ENCODE data around the gene OXSM. TPM values are rescaled to one million over a fixed set of nuclear protein-coding genes. Genes with fewer than 3 reads are reported as not detected.
A peak's percentile ranks its signal among the peaks of the same experiment; 100 is the strongest.

OXSM gene
- total RNA-seq, 4 donors from 2014 or later = 5.0 to 13.5 (median 11.2) TPM

DNA sequence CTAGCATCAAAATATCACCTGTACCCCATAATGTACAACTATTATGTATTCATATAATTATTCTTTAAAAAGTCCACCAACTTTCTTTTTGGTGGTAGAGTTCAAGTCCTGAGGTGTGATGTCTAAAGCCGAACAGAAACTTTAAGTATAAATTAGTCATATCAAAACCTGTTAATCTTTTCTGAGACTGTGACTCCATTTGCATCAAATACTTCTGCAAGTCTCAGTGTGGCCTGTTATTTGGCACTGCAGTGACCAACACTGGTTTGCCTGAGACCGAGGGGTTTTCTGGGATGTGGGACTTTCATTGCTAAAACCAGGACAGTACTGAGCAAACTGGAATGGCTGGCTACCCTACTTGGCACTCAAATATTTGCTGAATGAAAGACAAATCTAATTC is 14.0 kb upstream of the OXSM start:
- DNase-seq = no peak
- Histone ChIP-seq H3K36me3 (peaks cover 0 to 33% (median 11%) of the 10 kb centered on the region in 4 donors), H3K4me1 (peaks cover 0 to 5% (median 0%) of the 10 kb centered on the region in 4 donors), H3K9me3 (peaks cover 0 to 5% of the 10 kb centered on the region in 2 donors), H3K27ac (no peak overlapping the region), H3K27me3 (no peaks in the 10 kb centered on the region), H3K4me3 (no peak overlapping the region)
- TF ChIP-seq POLR2AphosphoS5 (IDR thresholded peaks at IDR 0.05) = no peak
- no peak for TF ChIP-seq EP300 (IDR thresholded peaks at IDR 0.05; ENCODE audit: low read depth)
- TF ChIP-seq, protein P1, sequence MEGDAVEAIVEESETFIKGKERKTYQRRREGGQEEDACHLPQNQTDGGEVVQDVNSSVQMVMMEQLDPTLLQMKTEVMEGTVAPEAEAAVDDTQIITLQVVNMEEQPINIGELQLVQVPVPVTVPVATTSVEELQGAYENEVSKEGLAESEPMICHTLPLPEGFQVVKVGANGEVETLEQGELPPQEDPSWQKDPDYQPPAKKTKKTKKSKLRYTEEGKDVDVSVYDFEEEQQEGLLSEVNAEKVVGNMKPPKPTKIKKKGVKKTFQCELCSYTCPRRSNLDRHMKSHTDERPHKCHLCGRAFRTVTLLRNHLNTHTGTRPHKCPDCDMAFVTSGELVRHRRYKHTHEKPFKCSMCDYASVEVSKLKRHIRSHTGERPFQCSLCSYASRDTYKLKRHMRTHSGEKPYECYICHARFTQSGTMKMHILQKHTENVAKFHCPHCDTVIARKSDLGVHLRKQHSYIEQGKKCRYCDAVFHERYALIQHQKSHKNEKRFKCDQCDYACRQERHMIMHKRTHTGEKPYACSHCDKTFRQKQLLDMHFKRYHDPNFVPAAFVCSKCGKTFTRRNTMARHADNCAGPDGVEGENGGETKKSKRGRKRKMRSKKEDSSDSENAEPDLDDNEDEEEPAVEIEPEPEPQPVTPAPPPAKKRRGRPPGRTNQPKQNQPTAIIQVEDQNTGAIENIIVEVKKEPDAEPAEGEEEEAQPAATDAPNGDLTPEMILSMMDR (IDR thresholded peaks at IDR 0.05) = no peak
- TF ChIP-seq POLR2A (IDR thresholded peaks at IDR 0.05) = no peak
- WGBS, 2 donors (ENCODE audit: low coverage in 1 of 2) = 86% methylated on average over 2 of the region's 2 CpGs; no CpG with 5 or more reads in 1 of the 2 donors
- intact Hi-C loops (cut with DNase I; ENCODE audit: low total_unique reads) (no loop called here), in situ Hi-C loops (cut with MboI; ENCODE audit: low pct_ligation_motif_present in 1 of 4, low pct_unique_long_range_greater_than_20kb in 1 of 4, low sequenced_read_pairs in 3 of 4) (loop anchor here in 1 of 4 donors (25.0 kb wide), 1 partner anchor 114 kb away; the partner anchor contains the start of gene TOP2B)

DNA sequence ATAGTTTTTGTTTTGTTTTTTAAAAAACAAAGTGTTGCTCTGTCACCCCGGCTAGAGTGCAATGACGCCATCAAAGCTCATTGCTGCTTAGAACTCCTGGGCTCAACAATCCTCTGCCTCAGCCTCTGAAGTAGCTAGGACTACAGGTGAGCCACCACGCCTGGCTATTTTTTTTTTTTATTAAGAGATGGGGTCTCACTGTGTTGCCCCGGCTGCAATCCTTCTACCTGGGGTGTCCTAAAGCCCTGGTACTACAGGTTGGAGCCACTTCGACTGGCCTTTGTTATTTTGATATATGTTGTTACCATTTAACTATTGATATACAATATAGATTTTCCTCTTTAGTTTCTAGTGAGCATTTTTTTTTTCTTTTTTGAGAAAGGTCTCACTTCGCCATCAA is 9.3 kb upstream of the OXSM start:
- H3K36me3 ChIP-seq = peaks cover 0 to 12% (median 0%) of the 10 kb centered on the region in 4 donors
- in situ Hi-C loops (cut with MboI; ENCODE audit: low pct_ligation_motif_present in 1 of 4, low pct_unique_long_range_greater_than_20kb in 1 of 4, low sequenced_read_pairs in 3 of 4) (loop anchor here in 2 of 4 donors (10.0 to 25.0 kb wide), 2 partner anchors 116 to 118 kb away; partner anchors contain the start of gene TOP2B (in 2 of the 2)), intact Hi-C loops (cut with DNase I; ENCODE audit: low total_unique reads) (no loop called here)

DNA sequence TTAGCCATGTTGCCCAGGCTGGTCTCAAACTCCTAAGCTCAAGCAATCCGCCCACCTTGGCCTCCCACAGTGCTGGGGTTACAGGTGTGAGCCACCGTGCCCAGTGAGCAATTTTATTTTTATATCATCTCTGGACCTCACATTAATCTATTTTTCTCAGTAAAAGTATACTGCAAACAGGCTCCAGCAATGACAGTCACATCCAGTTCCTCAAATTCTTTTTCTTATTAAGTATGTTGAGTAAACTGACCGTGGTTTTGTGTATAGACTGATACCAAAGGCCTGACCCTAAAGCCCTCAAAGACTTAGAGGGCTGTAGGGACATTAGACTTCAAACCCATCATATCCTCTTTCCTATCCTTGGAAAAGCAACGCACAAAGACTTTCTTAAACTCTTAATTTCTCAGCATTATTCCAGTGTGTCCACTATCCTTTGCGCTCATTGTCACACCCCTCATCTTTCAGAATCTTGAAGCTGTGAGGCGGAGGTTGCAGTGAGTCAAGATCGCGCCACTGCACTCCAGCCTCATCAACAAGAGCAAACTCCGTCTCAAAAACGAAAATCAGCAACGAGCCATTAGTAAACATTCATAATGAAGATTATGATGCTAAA is 8.6 kb upstream of the OXSM start:
- in situ Hi-C loops (cut with MboI; ENCODE audit: low pct_ligation_motif_present in 1 of 4, low pct_unique_long_range_greater_than_20kb in 1 of 4, low sequenced_read_pairs in 3 of 4) = loop anchor here in 2 of 4 donors (10.0 to 25.0 kb wide), 2 partner anchors 116 to 119 kb away; partner anchors contain the start of gene TOP2B (in 2 of the 2)
- H3K36me3 ChIP-seq = peaks cover 0 to 11% (median 0%) of the 10 kb centered on the region in 4 donors
- intact Hi-C loops (cut with DNase I; ENCODE audit: low total_unique reads) = no loop called here
- WGBS, 2 donors (ENCODE audit: low coverage in 1 of 2) = 85% methylated on average over 9 to 11 of the region's 11 CpGs
- no peaks in the 10 kb centered on the region for H3K27me3 ChIP-seq
- H3K4me1 ChIP-seq = peaks cover 7 to 29% (median 15%) of the 10 kb centered on the region in 4 donors
- TF ChIP-seq POLR2A (IDR thresholded peaks at IDR 0.05) = no peak
- no peak for TF ChIP-seq POLR2AphosphoS5 (IDR thresholded peaks at IDR 0.05)
- no peak for TF ChIP-seq EP300 (IDR thresholded peaks at IDR 0.05; ENCODE audit: low read depth)
- DNase-seq = no peak
- no peaks in the 10 kb centered on the region for H3K9me3 ChIP-seq
- H3K27ac ChIP-seq = no peak overlapping the region
- no peak overlapping the region for H3K4me3 ChIP-seq

More for the DNA sequence above, 9.3 kb upstream of the OXSM start:
- H3K4me1 ChIP-seq = peaks cover 7 to 29% (median 15%) of the 10 kb centered on the region in 4 donors
- H3K27me3 ChIP-seq = no peaks in the 10 kb centered on the region
- TF ChIP-seq EP300 (IDR thresholded peaks at IDR 0.05; ENCODE audit: low read depth) (no peak), POLR2AphosphoS5 (IDR thresholded peaks at IDR 0.05) (no peak), POLR2A (IDR thresholded peaks at IDR 0.05) (no peak)
- TF ChIP-seq, protein P1 (IDR thresholded peaks at IDR 0.05) = no peak
- no peak for DNase-seq
- H3K27ac ChIP-seq = no peak overlapping the region
- no peak overlapping the region for H3K4me3 ChIP-seq
- no peaks in the 10 kb centered on the region for H3K9me3 ChIP-seq
- 95 to 98% methylated on average over 6 of the region's 6 CpGs for WGBS, 2 donors (ENCODE audit: low coverage in 1 of 2)

DNA sequence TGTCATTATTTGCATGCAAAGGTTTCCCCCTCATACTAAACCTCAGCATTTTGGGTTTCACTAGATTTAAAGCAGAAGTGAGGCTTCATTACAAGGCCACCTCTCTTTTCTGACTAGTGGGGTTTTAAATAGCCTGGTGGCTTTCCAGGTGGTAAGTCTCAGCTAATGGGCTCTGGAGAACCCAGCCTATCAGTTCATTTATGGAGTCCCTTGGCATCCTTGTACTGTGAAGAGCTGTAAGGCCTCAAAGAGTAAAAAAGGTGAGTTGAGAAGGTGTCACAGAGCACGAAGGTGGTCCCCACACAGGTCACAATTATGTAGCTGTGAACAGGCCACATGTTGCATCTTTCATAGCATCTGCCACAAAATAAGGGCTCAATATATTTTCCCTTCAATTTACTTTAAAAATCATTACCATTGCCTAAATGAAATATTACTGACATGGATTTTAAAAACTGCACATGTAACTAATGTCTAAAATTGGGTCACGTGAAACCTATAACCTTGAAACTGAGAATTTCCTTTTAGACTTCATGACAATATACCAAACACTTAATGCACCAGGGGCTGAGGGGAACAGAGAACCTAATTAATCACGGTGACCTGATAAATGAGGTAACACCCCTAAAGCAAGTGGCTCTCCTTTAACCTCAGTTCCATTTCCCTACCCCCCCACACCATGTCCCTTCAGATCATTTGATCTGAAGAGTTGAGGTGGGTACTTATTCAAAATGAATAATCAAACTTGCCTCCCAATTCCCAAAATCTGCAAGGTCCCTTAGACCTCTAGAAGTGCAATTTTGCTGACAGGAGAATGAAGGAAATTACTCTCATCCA is 7.9 kb upstream of the OXSM start:
- intact Hi-C loops (cut with DNase I; ENCODE audit: low total_unique reads) = no loop called here
- Histone ChIP-seq H3K4me3 (peak overlapping the region in 3 of 4 donors; percentile 69 to 87 (median 79)), H3K4me1 (peaks cover 7 to 31% (median 16%) of the 10 kb centered on the region in 4 donors), H3K36me3 (peaks cover 0 to 11% (median 0%) of the 10 kb centered on the region in 4 donors), H3K9me3 (no peaks in the 10 kb centered on the region), H3K27me3 (no peaks in the 10 kb centered on the region), H3K27ac (peak overlapping the region in 3 of 4 donors; percentile 89 to 96 (median 89))
- in situ Hi-C loops (cut with MboI; ENCODE audit: low pct_ligation_motif_present in 1 of 4, low pct_unique_long_range_greater_than_20kb in 1 of 4, low sequenced_read_pairs in 3 of 4) = loop anchor here in 2 of 4 donors (10.0 to 25.0 kb wide), 2 partner anchors 117 to 120 kb away; partner anchors contain the start of gene TOP2B (in 2 of the 2)
- 45 to 67% methylated on average over 2 to 3 of the region's 3 CpGs for WGBS, 2 donors (ENCODE audit: low coverage in 1 of 2)
- TF ChIP-seq POLR2A (IDR thresholded peaks at IDR 0.05) (no peak), POLR2AphosphoS5 (IDR thresholded peaks at IDR 0.05) (no peak), EP300 (IDR thresholded peaks at IDR 0.05; ENCODE audit: low read depth) (no peak)
- TF ChIP-seq, protein P1 (IDR thresholded peaks at IDR 0.05) = no peak
- no peak for DNase-seq
